ENCODE results near the gene GRAMD1A.

Gene GRAMD1A

DNA sequence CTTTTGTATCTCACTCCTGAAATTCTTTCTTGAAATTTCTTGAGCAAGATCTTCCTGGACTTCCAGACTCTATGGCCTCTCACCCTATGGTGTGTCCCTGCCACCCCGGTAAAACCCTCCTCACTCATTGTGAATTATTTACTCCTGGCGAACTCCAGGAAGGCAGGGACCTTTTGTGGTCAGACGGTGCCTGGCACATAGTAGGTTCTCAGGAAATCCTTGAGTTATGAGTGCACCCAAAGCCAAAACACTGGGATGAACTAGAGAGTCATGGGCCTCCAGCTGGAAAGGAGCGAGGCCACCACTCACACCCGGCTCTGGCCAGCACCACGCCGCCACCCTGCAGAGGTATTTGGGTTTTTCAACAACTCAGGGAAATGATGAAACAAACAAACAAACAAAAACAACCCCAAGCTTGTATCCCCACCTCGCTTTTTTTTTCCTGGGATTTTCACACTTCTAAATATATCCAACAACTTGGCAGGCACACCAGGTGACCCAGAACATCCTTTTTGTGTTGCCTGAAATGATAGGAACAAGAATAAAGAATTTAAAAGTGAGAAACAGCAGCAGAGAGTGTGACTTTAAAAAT lies 52.6 kb downstream of the GRAMD1A start:
- no peak for TF ChIP-seq CTCF (IDR thresholded peaks at IDR 0.05; ENCODE audit: control extremely low read depth, extremely low read depth, low read depth, missing control alignments)
- POLR2A ChIA-PET: no interaction called here
- CTCF ChIA-PET: interaction anchor here (1.4 to 1.8 kb wide), 4 partner anchors 8 to 83 kb away, joined by 4 to 8 read pairs (median 4); partner anchors contain the start of gene LGI4
- no peak for DNase-seq (ENCODE audit: extremely low spot score)

DNA sequence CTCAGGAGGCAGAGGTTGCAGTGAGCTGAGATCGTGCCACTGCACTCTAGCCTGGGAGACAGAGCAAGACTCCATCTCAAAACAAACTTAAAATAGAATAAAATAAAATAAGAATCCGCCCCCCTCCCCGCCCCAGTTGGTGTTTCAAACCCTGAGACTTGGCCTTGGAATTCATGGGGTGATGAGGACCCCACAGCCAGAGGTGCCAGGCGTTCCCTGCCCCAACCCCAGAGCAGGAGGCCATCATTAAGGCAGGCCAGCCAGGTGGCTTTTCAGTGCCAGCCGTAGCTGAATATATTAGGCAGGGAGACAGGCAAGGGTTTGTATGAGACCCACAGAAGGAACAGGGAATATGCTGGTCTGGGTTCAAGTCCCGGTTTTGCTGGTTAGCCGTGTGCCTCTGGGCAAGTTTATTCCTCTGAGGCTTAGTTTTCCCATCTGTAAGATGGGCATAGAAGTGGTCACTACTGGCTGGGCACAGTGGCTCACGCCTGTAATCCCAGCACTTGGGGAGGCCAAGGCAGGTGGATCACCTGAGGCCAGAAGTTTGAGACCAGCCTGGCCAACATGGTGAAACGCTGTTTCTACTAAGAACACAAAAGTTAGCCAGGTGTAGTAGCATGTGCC lies 53.7 kb downstream of the GRAMD1A start:
- no peak for TF ChIP-seq CTCF (IDR thresholded peaks at IDR 0.05; ENCODE audit: control extremely low read depth, extremely low read depth, low read depth, missing control alignments)
- no peak for DNase-seq (ENCODE audit: extremely low spot score)
- ChIA-PET CTCF (interaction anchor here (1.4 to 1.8 kb wide), 4 partner anchors 9 to 84 kb away, joined by 3 to 8 read pairs (median 4); no protein-coding TSS in a partner anchor), POLR2A (no interaction called here)

DNA sequence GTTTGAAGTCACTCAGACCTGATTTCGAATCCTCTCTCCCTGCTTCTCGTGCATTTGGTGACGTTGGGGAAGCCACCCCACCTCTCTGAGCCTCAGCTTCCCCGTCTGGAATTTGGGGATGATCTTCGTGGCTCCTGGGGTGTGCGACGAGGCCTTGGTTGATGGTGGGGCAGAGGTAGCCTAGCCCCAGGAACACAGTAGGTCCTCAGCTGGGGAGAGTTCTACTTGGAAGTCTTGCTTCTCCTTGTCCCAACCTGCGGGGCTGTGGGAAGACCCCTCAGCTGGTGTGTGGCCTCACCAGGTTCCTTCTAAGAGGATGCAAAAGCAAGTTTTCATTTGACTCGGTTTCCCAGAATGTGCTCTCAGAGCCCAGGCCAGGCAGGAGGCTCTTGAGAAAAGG lies 54.5 kb downstream of the GRAMD1A start:
- no peak for DNase-seq (ENCODE audit: extremely low spot score)
- ChIA-PET CTCF (interaction anchor here (1.2 to 3.3 kb wide), 7 partner anchors 9 to 83 kb away, joined by 3 to 24 read pairs (median 5); partner anchors contain the start of gene LGI4), POLR2A (interaction anchor here (0.8 kb wide), 1 partner anchor 44 kb away, joined by 3 read pairs; no protein-coding TSS in a partner anchor)
- TF ChIP-seq CTCF (IDR thresholded peaks at IDR 0.05; ENCODE audit: control extremely low read depth, extremely low read depth, low read depth, missing control alignments): no peak

DNA sequence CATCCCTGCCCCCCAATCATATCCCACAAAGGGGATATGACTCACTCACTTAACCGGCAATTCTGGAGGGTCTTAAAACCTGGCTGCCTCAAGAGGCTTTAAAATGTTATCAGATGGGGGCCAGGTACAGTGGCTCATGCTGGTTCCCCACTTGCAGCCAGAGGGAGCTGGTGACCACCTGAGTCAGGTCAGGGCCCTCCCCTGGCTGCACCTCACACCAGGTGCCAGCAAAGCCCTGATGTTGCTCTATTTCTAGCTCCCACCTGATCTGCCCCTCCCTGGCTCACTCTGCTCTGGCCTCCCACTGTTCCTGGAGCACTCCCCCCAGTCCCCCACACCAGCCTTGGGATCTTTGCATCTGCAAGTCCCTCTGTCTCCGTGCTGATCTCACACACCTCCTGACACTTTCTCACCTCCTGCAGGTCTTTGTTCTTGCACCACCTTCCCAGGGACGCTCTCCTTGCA lies 55.6 kb downstream of the GRAMD1A start:
- no peak for DNase-seq (ENCODE audit: extremely low spot score)
- TF ChIP-seq CTCF (IDR thresholded peaks at IDR 0.05; ENCODE audit: control extremely low read depth, extremely low read depth, low read depth, missing control alignments): peak; percentile 48
- ChIA-PET CTCF (interaction anchor here (1.0 to 3.3 kb wide), 9 partner anchors 9 to 175 kb away, joined by 3 to 24 read pairs (median 5); partner anchors contain the start of genes FXYD3 and LGI4), POLR2A (interaction anchor here (0.6 kb wide), 1 partner anchor 776 kb away, joined by 3 read pairs; no protein-coding TSS in a partner anchor)

- POLR2A ChIA-PET: no interaction called here
- TF ChIP-seq CTCF (IDR thresholded peaks at IDR 0.05; ENCODE audit: control extremely low read depth, extremely low read depth, low read depth, missing control alignments): no peak
- DNase-seq (ENCODE audit: extremely low spot score): no peak
- CTCF ChIA-PET: interaction anchor here (1.0 to 3.3 kb wide), 5 partner anchors 10 to 176 kb away, joined by 3 to 24 read pairs (median 6); no protein-coding TSS in a partner anchor
Measured at GRCh38 chr19:35056513-35057063, 56.5 kb downstream of the GRAMD1A start.

- no peak for DNase-seq (ENCODE audit: extremely low spot score)
- TF ChIP-seq CTCF (IDR thresholded peaks at IDR 0.05; ENCODE audit: control extremely low read depth, extremely low read depth, low read depth, missing control alignments): no peak
- ChIA-PET POLR2A (no interaction called here), CTCF (interaction anchor here (1.2 to 2.6 kb wide), 4 partner anchors 9 to 77 kb away, joined by 3 to 11 read pairs (median 10); partner anchors contain the start of gene LGI4)
Measured at GRCh38 chr19:35058370-35058769, 58.2 kb downstream of the GRAMD1A start.
